HepG2 (cell line): ENCODE data around the gene ZNF276. TPM values are rescaled to one million over a fixed set of nuclear protein-coding genes. Genes with fewer than 3 reads are reported as not detected.

Experiments used
- AGO2 ChIP-seq: fragments of 200-400 bp; formaldehyde crosslinking; optimal IDR thresholded peaks from 2 replicates; pipeline ENCODE3; 2017; ENCODE audit warnings: mild to moderate bottlenecking, low read depth, low read length, moderate library complexity
- FOXA1 ChIP-seq, 2 experiments: fragments of 450-650 bp in 1 of 2; sonication (generic) in 1 of 2; formaldehyde crosslinking in 1 of 2; IDR thresholded peaks; 2 replicates each; pipeline versions ENCODE4 v1.4.0 to v1.6.1; 2016 to 2020; ENCODE audit warnings: missing genetic modification reagents in 1 of 2
- FOXM1 ChIP-seq: sonication (generic); formaldehyde crosslinking; IDR thresholded peaks from 2 replicates; pipeline ENCODE4 v1.5.0; 2020; ENCODE audit warnings: missing genetic modification reagents
- NCOR1 ChIP-seq: fragments of 200-600 bp; sonication (generic); IDR thresholded peaks from 2 replicates; pipeline ENCODE4 v1.7.0; 2017; ENCODE audit warnings: antibody characterized with exemption, low read length, borderline replicate concordance
- NONO ChIP-seq, 2 experiments: fragments of 450-650 bp in 1 of 2; sonication (generic) in 1 of 2; formaldehyde crosslinking in 1 of 2; IDR thresholded peaks in 1 of 2; conservative IDR thresholded peaks in 1 of 2; 2 replicates each; pipeline versions ENCODE4 v1.6.1 to v1.8.0; 2017 to 2022; ENCODE audit warnings: mild to moderate bottlenecking in 1 of 2, missing genetic modification reagents in 1 of 2, moderate library complexity in 1 of 2
- polyA plus RNA-seq, 8 experiments: library from polyadenylated mRNA; depleted of rRNA in 3 of 8; stranded (reverse) in 7 of 8; unstranded in 1 of 8; fragments of >200 nt; fragmentation: Illumina TruSeq in 4 of 8; extraction: Trizol in 4 of 8; gene quantifications; 2 replicates each; pipeline versions ENCODE4 v1.2.1 to v1.2.3, GENCODE V29; 2011 to 2016; ENCODE audit warnings: low read depth in 4 of 8, missing spikeins in 1 of 8, mixed read lengths in 1 of 8; ENCODE audit not compliant: insufficient read depth in 1 of 8
- total RNA-seq, 5 experiments: library from RNA; depleted of rRNA; stranded (reverse); fragments of >200 nt; fragmentation: Illumina TruSeq; extraction: Trizol; gene quantifications; 2 replicates each; pipeline ENCODE4 v1.2.3, GENCODE V29; 2016; ENCODE audit warnings: low read depth in 1 of 5
- TF ChIP-seq, protein P1 (sequence below): sonication (generic); formaldehyde crosslinking; IDR thresholded peaks from 2 replicates; pipeline ENCODE4 v1.4.0; 2020; ENCODE audit warnings: missing genetic modification reagents, borderline replicate concordance
- TF ChIP-seq, protein P2 (sequence below): sonication (generic); formaldehyde crosslinking; IDR thresholded peaks from 2 replicates; pipeline ENCODE4 v1.5.1; 2020; ENCODE audit warnings: mild to moderate bottlenecking, missing genetic modification reagents
- TF ChIP-seq, protein P3 (sequence below), 2 experiments: fragments of 450-650 bp in 1 of 2; sonication (generic) in 1 of 2; formaldehyde crosslinking in 1 of 2; IDR thresholded peaks; 2 replicates each; pipeline versions ENCODE4 v1.6.1 to v1.8.0; 2016 to 2022; ENCODE audit warnings: antibody characterized with exemption in 1 of 2, mild to moderate bottlenecking in 1 of 2, missing genetic modification reagents in 1 of 2
- TF ChIP-seq, protein P4 (sequence below), 2 experiments: sonication (generic) in 1 of 2; formaldehyde crosslinking in 1 of 2; IDR thresholded peaks; 2 replicates each; pipeline versions ENCODE4 v1.4.0 to v1.6.1; 2018 to 2020; ENCODE audit warnings: missing genetic modification reagents in 2 of 2, borderline replicate concordance in 1 of 2, low read depth in 1 of 2, mild to moderate bottlenecking in 1 of 2, missing biosample characterization in 1 of 2

Gene ZNF276
- total and polyA plus RNA-seq, 2 of the 13 experiments (the other 11 are each of a cell fraction or from before 2014, with no cell fraction given), result 17.7 to 18.0 TPM

DNA sequence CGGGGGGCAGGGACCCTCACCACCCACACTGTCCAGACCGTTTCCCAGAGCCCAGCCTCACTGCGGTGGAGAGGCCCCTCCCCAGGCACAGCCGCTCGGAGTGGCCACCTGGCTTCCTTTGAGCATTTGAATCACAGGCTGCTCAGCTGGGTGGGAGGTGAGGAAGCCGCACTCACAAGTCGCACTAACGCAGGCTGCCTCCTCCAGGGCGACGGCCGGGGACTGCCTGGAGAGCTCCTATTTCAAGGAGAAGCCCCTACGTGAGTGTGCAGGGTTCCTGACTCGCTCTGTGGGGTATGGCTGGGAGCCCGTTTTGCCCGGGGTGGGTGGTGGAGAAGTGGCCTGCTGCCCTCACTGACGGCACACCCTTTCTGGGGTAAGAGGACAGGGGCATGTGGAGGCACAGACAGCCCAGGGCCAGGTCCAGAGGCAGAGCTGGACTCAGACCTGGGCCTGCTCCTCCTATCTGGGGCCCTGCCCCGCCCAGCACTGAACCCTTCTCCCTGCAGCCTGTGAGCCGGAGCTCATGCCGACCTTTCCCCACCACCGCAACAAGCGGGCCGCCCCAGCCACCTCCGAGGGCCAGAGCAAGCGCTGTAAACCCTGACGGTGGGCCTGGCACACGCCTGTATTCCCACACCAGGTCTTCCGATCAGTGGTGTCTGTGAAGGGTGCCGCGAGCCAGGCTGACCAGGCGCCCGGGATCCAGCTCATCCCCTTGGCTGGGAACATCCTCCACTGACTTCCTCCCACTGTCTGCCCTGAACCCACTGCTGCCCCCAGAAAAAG is 26.1 kb upstream of the ZNF276 start (continued):
- TF ChIP-seq, protein P1, sequence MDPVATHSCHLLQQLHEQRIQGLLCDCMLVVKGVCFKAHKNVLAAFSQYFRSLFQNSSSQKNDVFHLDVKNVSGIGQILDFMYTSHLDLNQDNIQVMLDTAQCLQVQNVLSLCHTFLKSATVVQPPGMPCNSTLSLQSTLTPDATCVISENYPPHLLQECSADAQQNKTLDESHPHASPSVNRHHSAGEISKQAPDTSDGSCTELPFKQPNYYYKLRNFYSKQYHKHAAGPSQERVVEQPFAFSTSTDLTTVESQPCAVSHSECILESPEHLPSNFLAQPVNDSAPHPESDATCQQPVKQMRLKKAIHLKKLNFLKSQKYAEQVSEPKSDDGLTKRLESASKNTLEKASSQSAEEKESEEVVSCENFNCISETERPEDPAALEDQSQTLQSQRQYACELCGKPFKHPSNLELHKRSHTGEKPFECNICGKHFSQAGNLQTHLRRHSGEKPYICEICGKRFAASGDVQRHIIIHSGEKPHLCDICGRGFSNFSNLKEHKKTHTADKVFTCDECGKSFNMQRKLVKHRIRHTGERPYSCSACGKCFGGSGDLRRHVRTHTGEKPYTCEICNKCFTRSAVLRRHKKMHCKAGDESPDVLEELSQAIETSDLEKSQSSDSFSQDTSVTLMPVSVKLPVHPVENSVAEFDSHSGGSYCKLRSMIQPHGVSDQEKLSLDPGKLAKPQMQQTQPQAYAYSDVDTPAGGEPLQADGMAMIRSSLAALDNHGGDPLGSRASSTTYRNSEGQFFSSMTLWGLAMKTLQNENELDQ (CRISPR knock-in tag), result no peak
- TF ChIP-seq, protein P2, sequence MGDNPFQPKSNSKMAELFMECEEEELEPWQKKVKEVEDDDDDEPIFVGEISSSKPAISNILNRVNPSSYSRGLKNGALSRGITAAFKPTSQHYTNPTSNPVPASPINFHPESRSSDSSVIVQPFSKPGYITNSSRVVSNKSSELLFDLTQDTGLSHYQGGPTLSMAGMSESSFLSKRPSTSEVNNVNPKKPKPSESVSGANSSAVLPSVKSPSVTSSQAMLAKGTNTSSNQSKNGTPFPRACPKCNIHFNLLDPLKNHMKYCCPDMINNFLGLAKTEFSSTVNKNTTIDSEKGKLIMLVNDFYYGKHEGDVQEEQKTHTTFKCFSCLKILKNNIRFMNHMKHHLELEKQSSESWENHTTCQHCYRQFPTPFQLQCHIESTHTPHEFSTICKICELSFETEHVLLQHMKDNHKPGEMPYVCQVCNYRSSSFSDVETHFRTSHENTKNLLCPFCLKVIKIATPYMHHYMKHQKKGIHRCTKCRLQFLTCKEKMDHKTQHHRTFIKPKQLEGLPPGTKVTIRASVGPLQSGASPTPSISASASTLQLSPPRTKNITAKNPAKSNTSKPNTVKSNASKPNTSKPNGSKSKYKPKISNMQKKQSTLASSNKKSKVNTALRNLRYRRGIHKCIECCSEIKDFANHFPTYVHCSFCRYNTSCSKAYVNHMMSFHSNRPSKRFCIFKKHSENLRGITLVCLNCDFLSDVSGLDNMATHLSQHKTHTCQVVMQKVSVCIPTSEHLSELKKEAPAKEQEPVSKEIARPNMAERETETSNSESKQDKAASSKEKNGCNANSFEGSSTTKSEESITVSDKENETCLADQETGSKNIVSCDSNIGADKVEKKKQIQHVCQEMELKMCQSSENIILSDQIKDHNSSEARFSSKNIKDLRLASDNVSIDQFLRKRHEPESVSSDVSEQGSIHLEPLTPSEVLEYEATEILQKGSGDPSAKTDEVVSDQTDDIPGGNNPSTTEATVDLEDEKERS (CRISPR knock-in tag), result peak; percentile 42; the same call in 1 of the 2 replicates
- no peak for TF ChIP-seq FOXA1 (IDR thresholded peaks at IDR 0.05)
- TF ChIP-seq FOXA1 (CRISPR knock-in tag; IDR thresholded peaks at IDR 0.05), result no peak
- peak; percentile 99 for TF ChIP-seq AGO2
- no peak for TF ChIP-seq FOXM1 (CRISPR knock-in tag)
- TF ChIP-seq NONO (IDR thresholded peaks at IDR 0.05), result no peak
- TF ChIP-seq NONO (CRISPR knock-in tag; conservative IDR thresholded peaks at IDR 0.05), result peak; percentile 50
- TF ChIP-seq, protein P3, sequence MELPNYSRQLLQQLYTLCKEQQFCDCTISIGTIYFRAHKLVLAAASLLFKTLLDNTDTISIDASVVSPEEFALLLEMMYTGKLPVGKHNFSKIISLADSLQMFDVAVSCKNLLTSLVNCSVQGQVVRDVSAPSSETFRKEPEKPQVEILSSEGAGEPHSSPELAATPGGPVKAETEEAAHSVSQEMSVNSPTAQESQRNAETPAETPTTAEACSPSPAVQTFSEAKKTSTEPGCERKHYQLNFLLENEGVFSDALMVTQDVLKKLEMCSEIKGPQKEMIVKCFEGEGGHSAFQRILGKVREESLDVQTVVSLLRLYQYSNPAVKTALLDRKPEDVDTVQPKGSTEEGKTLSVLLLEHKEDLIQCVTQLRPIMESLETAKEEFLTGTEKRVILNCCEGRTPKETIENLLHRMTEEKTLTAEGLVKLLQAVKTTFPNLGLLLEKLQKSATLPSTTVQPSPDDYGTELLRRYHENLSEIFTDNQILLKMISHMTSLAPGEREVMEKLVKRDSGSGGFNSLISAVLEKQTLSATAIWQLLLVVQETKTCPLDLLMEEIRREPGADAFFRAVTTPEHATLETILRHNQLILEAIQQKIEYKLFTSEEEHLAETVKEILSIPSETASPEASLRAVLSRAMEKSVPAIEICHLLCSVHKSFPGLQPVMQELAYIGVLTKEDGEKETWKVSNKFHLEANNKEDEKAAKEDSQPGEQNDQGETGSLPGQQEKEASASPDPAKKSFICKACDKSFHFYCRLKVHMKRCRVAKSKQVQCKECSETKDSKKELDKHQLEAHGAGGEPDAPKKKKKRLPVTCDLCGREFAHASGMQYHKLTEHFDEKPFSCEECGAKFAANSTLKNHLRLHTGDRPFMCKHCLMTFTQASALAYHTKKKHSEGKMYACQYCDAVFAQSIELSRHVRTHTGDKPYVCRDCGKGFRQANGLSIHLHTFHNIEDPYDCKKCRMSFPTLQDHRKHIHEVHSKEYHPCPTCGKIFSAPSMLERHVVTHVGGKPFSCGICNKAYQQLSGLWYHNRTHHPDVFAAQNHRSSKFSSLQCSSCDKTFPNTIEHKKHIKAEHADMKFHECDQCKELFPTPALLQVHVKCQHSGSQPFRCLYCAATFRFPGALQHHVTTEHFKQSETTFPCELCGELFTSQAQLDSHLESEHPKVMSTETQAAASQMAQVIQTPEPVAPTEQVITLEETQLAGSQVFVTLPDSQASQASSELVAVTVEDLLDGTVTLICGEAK (IDR thresholded peaks at IDR 0.05), result no peak
- TF ChIP-seq, protein P3 (CRISPR knock-in tag; IDR thresholded peaks at IDR 0.05), result peak; percentile 60; the same call in 1 of the 2 replicates
- TF ChIP-seq, protein P4, sequence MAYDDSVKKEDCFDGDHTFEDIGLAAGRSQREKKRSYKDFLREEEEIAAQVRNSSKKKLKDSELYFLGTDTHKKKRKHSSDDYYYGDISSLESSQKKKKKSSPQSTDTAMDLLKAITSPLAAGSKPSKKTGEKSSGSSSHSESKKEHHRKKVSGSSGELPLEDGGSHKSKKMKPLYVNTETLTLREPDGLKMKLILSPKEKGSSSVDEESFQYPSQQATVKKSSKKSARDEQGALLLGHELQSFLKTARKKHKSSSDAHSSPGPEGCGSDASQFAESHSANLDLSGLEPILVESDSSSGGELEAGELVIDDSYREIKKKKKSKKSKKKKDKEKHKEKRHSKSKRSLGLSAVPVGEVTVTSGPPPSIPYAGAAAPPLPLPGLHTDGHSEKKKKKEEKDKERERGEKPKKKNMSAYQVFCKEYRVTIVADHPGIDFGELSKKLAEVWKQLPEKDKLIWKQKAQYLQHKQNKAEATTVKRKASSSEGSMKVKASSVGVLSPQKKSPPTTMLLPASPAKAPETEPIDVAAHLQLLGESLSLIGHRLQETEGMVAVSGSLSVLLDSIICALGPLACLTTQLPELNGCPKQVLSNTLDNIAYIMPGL (CRISPR knock-in tag; IDR thresholded peaks at IDR 0.05; ENCODE audit: borderline replicate concordance in 1 of 2, low read depth in 1 of 2), result 0 out of 4 replicates have a peak, but pooled peaks of 1 of the 2 experiments have one; percentile 25
- TF ChIP-seq NCOR1, result no peak
